GM19023 (cell line): ENCODE data around the gene GRK7.
"Not testable (repeated sequence)": the region's sequence is repeated elsewhere in the genome, so short reads cannot be mapped to it uniquely, and the experiment has no call there.

Source experiments
- ATAC-seq: cut with Tn5 transposase; IDR thresholded peaks from one replicate; pipeline ENCODE4 v1.9.1; 2021; ENCODE audit warnings: mild to moderate bottlenecking, moderate library complexity; ENCODE audit not compliant: unreplicated experiment

GRK7 gene

GRCh38 chr3:141793476-141794260, 30.5 kb downstream of the GRK7 start:
- no peak for ATAC-seq

GRCh38 chr3:141795276-141795675, 32.1 kb downstream of the GRK7 start:
- no peak for ATAC-seq

- ATAC-seq = no peak
Observed at GRCh38 chr3:141795741-141796080, 32.5 kb downstream of the GRK7 start.

- ATAC-seq = peak; percentile 97
Observed at GRCh38 chr3:141796081-141796888, 33.1 kb downstream of the GRK7 start.

- ATAC-seq = peak; percentile 18
Observed at GRCh38 chr3:141796889-141797781, 33.9 kb downstream of the GRK7 start.

GRCh38 chr3:141797819-141798447, 34.7 kb downstream of the GRK7 start:
- no peak for ATAC-seq

- ATAC-seq = no peak
Observed at GRCh38 chr3:141798448-141798845, 35.2 kb downstream of the GRK7 start.

GRCh38 chr3:141802316-141803077, 39.3 kb downstream of the GRK7 start:
- ATAC-seq = no peak

- ATAC-seq = not testable (repeated sequence)
Observed at GRCh38 chr3:141803538-141803937, 40.3 kb downstream of the GRK7 start.

GRCh38 chr3:141804447-141804777, 41.2 kb downstream of the GRK7 start:
- no peak for ATAC-seq

GRCh38 chr3:141804778-141805639, 41.8 kb downstream of the GRK7 start:
- ATAC-seq = no peak

- no peak for ATAC-seq
Observed at GRCh38 chr3:141807277-141808033, 44.2 kb downstream of the GRK7 start.

- ATAC-seq = no peak
Observed at GRCh38 chr3:141808586-141808985, 45.4 kb downstream of the GRK7 start.

GRCh38 chr3:141810161-141810560, 47.0 kb downstream of the GRK7 start:
- no peak for ATAC-seq

- ATAC-seq = no peak
Observed at GRCh38 chr3:141811348-141811747, 48.1 kb downstream of the GRK7 start.

- ATAC-seq = no peak
Observed at GRCh38 chr3:141812084-141812483, 48.9 kb downstream of the GRK7 start.

- ATAC-seq = no peak
Observed at GRCh38 chr3:141812586-141812985, 49.4 kb downstream of the GRK7 start.
